GM12878 (cell line): ENCODE data around the gene MOGAT3. TPM values are rescaled to one million over a fixed set of nuclear protein-coding genes. Genes with fewer than 3 reads are reported as not detected.

Experiments
- ATAC-seq: fragments of 200-7000 bp; cut with Tn5 transposase; 3 replicates; pipeline ENCODE4 v1.9.1; 2020; ENCODE audit warnings: mild to moderate bottlenecking, moderate library complexity
- BruUV-seq: library from RNA; stranded (reverse); fragments of 400-500 nt; replicated peaks from 2 replicates; lab custom pipeline; 2021; lab: Mats Ljungman, UMichigan
- CTCF ChIA-PET: fragments of 300-600 bp; sonication (Branson Sonifier 250); formaldehyde crosslinking; extraction: SDS; loops from one replicate; lab custom pipeline; 2021; ENCODE audit warnings: inconsistent platforms; lab: Yijun Ruan, JAX
- POLR2A ChIA-PET: fragments of 350-600 bp; formaldehyde crosslinking; extraction: SDS; loops from one replicate; lab custom pipeline; 2021; ENCODE audit warnings: inconsistent platforms; lab: Charles Lee
- RAD21 ChIA-PET: fragments of 300-600 bp; sonication (Branson Sonifier 250); formaldehyde crosslinking; loops from one replicate; lab custom pipeline; 2023; ENCODE audit warnings: antibody characterized with exemption; ENCODE audit not compliant: unreplicated experiment; lab: Charles Lee
- SMC1A ChIA-PET: fragments of 300-600 bp; sonication (Branson Sonifier 250); formaldehyde crosslinking; loops from one replicate; lab custom pipeline; 2023; ENCODE audit not compliant: unreplicated experiment, uncharacterized antibody; lab: Charles Lee
- DNase-seq: peaks from one replicate; pipeline ENCODE4 v3.0.0-alpha.2; 2011; ENCODE audit warnings: low read depth, low spot score
- FAIRE-seq: peaks from 3 replicates; lab custom pipeline; 2011; peaks lifted over from hg19 to GRCh38; lab: Jason Lieb, UNC
- H2AFZ ChIP-seq: 2 replicates; pipeline ENCODE4 v1.6.0; 2011; ENCODE audit warnings: low read depth, low read length, control low read depth; ENCODE audit not compliant: control insufficient read depth
- H3K27ac ChIP-seq: 2 replicates; pipeline ENCODE4 v1.5.1; 2011; ENCODE audit warnings: control low read depth; ENCODE audit not compliant: control insufficient read depth, insufficient read depth
- H3K27me3 ChIP-seq, 2 experiments: replicated peaks in 1 of 2; 2 replicates each; pipeline versions ENCODE4 v1.6.0 to v1.6.1; 2011; ENCODE audit warnings: low read length in 1 of 2; ENCODE audit not compliant: control insufficient read depth in 2 of 2, insufficient read depth in 2 of 2
- H3K36me3 ChIP-seq, 2 experiments: 2 replicates each; pipeline ENCODE4 v1.5.1; 2011; ENCODE audit warnings: low read length in 1 of 2; ENCODE audit not compliant: control insufficient read depth in 2 of 2, insufficient read depth in 2 of 2
- H3K4me1 ChIP-seq: 2 replicates; pipeline ENCODE4 v1.6.1; 2011; ENCODE audit warnings: mild to moderate bottlenecking, low read length, moderate library complexity, mixed read lengths; ENCODE audit not compliant: control insufficient read depth, insufficient read depth
- H3K4me2 ChIP-seq: 2 replicates; pipeline ENCODE4 v1.6.0; 2011; ENCODE audit warnings: control low read depth; ENCODE audit not compliant: control insufficient read depth, insufficient read depth
- H3K4me3 ChIP-seq: fragments of 200-600 bp; sonication (generic); 2 replicates; pipeline ENCODE4 v1.5.1; 2016
- H3K79me2 ChIP-seq: 2 replicates; pipeline ENCODE4 v1.6.0; 2011; ENCODE audit warnings: low read length; ENCODE audit not compliant: control insufficient read depth, insufficient read depth
- H3K9ac ChIP-seq: 2 replicates; pipeline ENCODE4 v1.8.0; 2011; ENCODE audit warnings: low read length, control low read depth, mixed read lengths; ENCODE audit not compliant: control insufficient read depth, insufficient read depth
- H3K9me3 ChIP-seq: replicated peaks from 3 replicates; pipeline ENCODE4 v1.5.1; 2011; ENCODE audit warnings: mild to moderate bottlenecking, low read length; ENCODE audit not compliant: control insufficient read depth, insufficient read depth
- H4K20me1 ChIP-seq: 2 replicates; pipeline ENCODE4 v1.6.0; 2011; ENCODE audit not compliant: control insufficient read depth, insufficient read depth
- BCL11A ChIP-seq: IDR thresholded peaks from 2 replicates; pipeline ENCODE4 v1.6.1; 2011; ENCODE audit warnings: low read depth, low read length
- CHD1 ChIP-seq: IDR thresholded peaks from 2 replicates; pipeline ENCODE4 v1.6.1; 2012; ENCODE audit warnings: low read depth, low read length, improper control_type of control experiment
- CHD2 ChIP-seq: IDR thresholded peaks from 2 replicates; pipeline ENCODE4 v1.6.1; 2011; ENCODE audit warnings: low read depth, low read length, improper control_type of control experiment, borderline replicate concordance
- ETV6 ChIP-seq, 2 experiments: fragments of 450-650 bp in 1 of 2; IDR thresholded peaks in 1 of 2; conservative IDR thresholded peaks in 1 of 2; 2 replicates each; pipeline ENCODE4 v1.6.1; 2014; ENCODE audit warnings: antibody characterized with exemption in 1 of 2, borderline replicate concordance in 1 of 2, low read depth in 1 of 2, mild to moderate bottlenecking in 1 of 2, moderate library complexity in 1 of 2
- EZH2 ChIP-seq: IDR thresholded peaks from 2 replicates; pipeline ENCODE4 v1.6.1; 2012; ENCODE audit warnings: low read depth, mild to moderate bottlenecking, control low read depth, inconsistent platforms, low read length, borderline replicate concordance; ENCODE audit not compliant: control insufficient read depth
- FOXK2 ChIP-seq: fragments of 450-650 bp; IDR thresholded peaks from 2 replicates; pipeline ENCODE4 v1.6.1; 2017; ENCODE audit warnings: mild to moderate bottlenecking, moderate library complexity
- GATAD2B ChIP-seq: fragments of 450-650 bp; conservative IDR thresholded peaks from 2 replicates; pipeline ENCODE4 v1.6.1; 2017; ENCODE audit warnings: low read depth, mild to moderate bottlenecking, moderate library complexity
- IRF4 ChIP-seq: IDR thresholded peaks from 2 replicates; pipeline ENCODE4 v1.6.1; 2011; ENCODE audit warnings: low read depth, low read length
- KAT2A ChIP-seq: conservative IDR thresholded peaks from 2 replicates; pipeline ENCODE4 v1.6.1; 2011; ENCODE audit warnings: low read depth, low read length; ENCODE audit not compliant: control insufficient read depth
- MAX ChIP-seq: IDR thresholded peaks from 2 replicates; pipeline ENCODE4 v1.6.1; 2012; ENCODE audit warnings: low read depth, low read length, improper control_type of control experiment
- NBN ChIP-seq: fragments of 450-650 bp; IDR thresholded peaks from 2 replicates; pipeline ENCODE4 v1.6.1; 2016
- PAX5 ChIP-seq: IDR thresholded peaks from 2 replicates; pipeline ENCODE4 v1.6.1; 2011; ENCODE audit warnings: low read depth, low read length, borderline replicate concordance
- PML ChIP-seq: IDR thresholded peaks from 2 replicates; pipeline ENCODE4 v1.6.1; 2012; ENCODE audit warnings: low read length, inconsistent platforms
- RCOR1 ChIP-seq: conservative IDR thresholded peaks from 2 replicates; pipeline ENCODE4 v1.6.1; 2012; ENCODE audit warnings: low read depth, low read length, improper control_type of control experiment
- SMARCA5 ChIP-seq: fragments of 450-650 bp; IDR thresholded peaks from 2 replicates; pipeline ENCODE4 v1.6.1; 2017; ENCODE audit warnings: mild to moderate bottlenecking
- STAT1 ChIP-seq: fragments of 450-650 bp; conservative IDR thresholded peaks from 2 replicates; pipeline ENCODE4 v1.6.1; 2014; ENCODE audit warnings: antibody characterized with exemption, mild to moderate bottlenecking
- SUZ12 ChIP-seq: fragments of 200-600 bp; sonication (generic); IDR thresholded peaks from one replicate; pipeline ENCODE4 v1.6.1; 2018; ENCODE audit warnings: antibody characterized with exemption, mild to moderate bottlenecking; ENCODE audit not compliant: unreplicated experiment
- ZBTB11 ChIP-seq: fragments of 450-650 bp; formaldehyde crosslinking; IDR thresholded peaks from 2 replicates; pipeline ENCODE4 v1.5.0; 2022; ENCODE audit warnings: mild to moderate bottlenecking, missing genetic modification characterization
- ZNF207 ChIP-seq: fragments of 450-650 bp; IDR thresholded peaks from 2 replicates; pipeline ENCODE4 v1.6.1; 2014; ENCODE audit warnings: antibody characterized with exemption, mild to moderate bottlenecking, borderline replicate concordance
- WGBS: methylation state at CpG from one replicate; pipeline ENCODE4 v1.1.6; 2016; ENCODE audit warnings: low lambda C conversion rate; ENCODE audit not compliant: insufficient replicate concordance, insufficient coverage; ENCODE audit errors: missing lambda C conversion rate; 5-methylcytosine and 5-hydroxymethylcytosine counted together
- in situ Hi-C: fragments of 300-500 bp; cut with MboI; formaldehyde crosslinking; loops from 9 replicates; pipeline ENCODE4 v1.14.3; 2018; ENCODE audit warnings: mixed read lengths
- intact Hi-C: fragments of 100-400 bp; cut with micrococcal nuclease; formaldehyde crosslinking; loops from one replicate; pipeline ENCODE4 v1.14.2; 2022; ENCODE audit not compliant: unreplicated experiment
- polyA plus RNA-seq, 11 experiments: library from polyadenylated mRNA; depleted of rRNA in 4 of 11; unstranded in 6 of 11; stranded (reverse) in 5 of 11; fragments of >200 nt; fragmentation: Nextera tagmentation in 4 of 11; fragmentation: Illumina TruSeq in 1 of 11; extraction: Ambion mirVana in 4 of 11; extraction: Trizol in 1 of 11; gene quantifications; 1 replicate in 1 of 11; 2 replicates in 10 of 11; pipeline versions ENCODE4 v1.2.1 to v1.2.3, GENCODE V29; 2011 to 2016; ENCODE audit warnings: inconsistent platforms in 2 of 11, missing spikeins in 2 of 11, low read depth in 1 of 11
- total RNA-seq, 4 experiments: library from RNA; depleted of rRNA in 3 of 4; stranded (reverse); fragments of >200 nt in 3 of 4; fragmentation: Illumina TruSeq in 1 of 4; extraction: Trizol in 1 of 4; gene quantifications; 2 replicates each; pipeline versions ENCODE4 v1.2.1 to v1.2.3, GENCODE V29; 2013 to 2021
- TF ChIP-seq, protein P1 (sequence below): fragments of 450-650 bp; conservative IDR thresholded peaks from 2 replicates; pipeline ENCODE4 v1.6.1; 2017; ENCODE audit warnings: mild to moderate bottlenecking, moderate library complexity

Gene MOGAT3
- total and polyA plus RNA-seq, 10 of the 15 experiments (the other 5 are each of a cell fraction or from before 2014, with no cell fraction given): 0.11 TPM; not detected in 9

DNA sequence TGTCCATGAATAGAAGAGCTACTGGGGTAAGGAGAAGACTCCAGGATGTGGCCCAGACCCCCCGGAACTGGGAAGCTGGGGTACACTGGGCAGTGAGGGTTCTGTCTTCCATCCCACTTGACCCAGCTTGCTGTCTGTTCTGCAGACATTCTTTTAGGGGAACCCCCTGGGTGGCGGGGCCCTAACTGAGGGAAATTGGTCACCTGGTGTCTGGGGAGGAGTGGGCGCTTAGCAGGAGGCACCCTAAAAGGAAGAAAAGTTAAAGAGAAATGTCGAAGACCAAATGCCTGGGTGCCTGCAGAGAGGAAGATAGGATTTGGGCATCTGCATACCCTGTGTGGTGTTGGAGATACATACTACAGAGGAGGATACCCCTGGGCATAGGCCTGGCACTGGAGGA lies 45.5 kb downstream of the MOGAT3 start:
- no peaks in the 10 kb centered on the region for H4K20me1 ChIP-seq
- BruUV-seq: no TSS peak
- no peak overlapping the region for H2AFZ ChIP-seq
- in situ Hi-C loops (no loop called here), intact Hi-C loops (no loop called here)
- WGBS: 0% methylated on average over 4 of the region's 4 CpGs
- FAIRE-seq (peak; percentile 44), DNase-seq (no peak), ATAC-seq (peak; percentile 46)
- no peaks in the 10 kb centered on the region for H3K9me3 ChIP-seq
- POLR2A ChIA-PET: interaction anchor here (0.5 to 2.0 kb wide), 4 partner anchors 13 to 290 kb away, joined by 3 to 5 read pairs (median 4); no protein-coding TSS in a partner anchor
- H3K4me2 ChIP-seq: peak overlapping the region; percentile 79
- H3K27ac ChIP-seq: peak overlapping the region; percentile 65
- RAD21 ChIA-PET: interaction anchor here (0.6 to 3.8 kb wide), 6 partner anchors 12 to 460 kb away, joined by 3 to 18 read pairs (median 4); no protein-coding TSS in a partner anchor
- no peak for TF ChIP-seq EZH2
- no peak for TF ChIP-seq CHD2
- TF ChIP-seq CHD1: no peak
- no peak for TF ChIP-seq MAX
- TF ChIP-seq, protein P1, sequence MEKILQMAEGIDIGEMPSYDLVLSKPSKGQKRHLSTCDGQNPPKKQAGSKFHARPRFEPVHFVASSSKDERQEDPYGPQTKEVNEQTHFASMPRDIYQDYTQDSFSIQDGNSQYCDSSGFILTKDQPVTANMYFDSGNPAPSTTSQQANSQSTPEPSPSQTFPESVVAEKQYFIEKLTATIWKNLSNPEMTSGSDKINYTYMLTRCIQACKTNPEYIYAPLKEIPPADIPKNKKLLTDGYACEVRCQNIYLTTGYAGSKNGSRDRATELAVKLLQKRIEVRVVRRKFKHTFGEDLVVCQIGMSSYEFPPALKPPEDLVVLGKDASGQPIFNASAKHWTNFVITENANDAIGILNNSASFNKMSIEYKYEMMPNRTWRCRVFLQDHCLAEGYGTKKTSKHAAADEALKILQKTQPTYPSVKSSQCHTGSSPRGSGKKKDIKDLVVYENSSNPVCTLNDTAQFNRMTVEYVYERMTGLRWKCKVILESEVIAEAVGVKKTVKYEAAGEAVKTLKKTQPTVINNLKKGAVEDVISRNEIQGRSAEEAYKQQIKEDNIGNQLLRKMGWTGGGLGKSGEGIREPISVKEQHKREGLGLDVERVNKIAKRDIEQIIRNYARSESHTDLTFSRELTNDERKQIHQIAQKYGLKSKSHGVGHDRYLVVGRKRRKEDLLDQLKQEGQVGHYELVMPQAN: no peak
- no peak for TF ChIP-seq NBN
- no peak for TF ChIP-seq IRF4
- no peak for TF ChIP-seq ZNF207
- TF ChIP-seq PAX5: no peak
- no peak for TF ChIP-seq SUZ12
- TF ChIP-seq BCL11A: no peak
- TF ChIP-seq KAT2A: no peak
- no peak for TF ChIP-seq ETV6 (conservative IDR thresholded peaks at IDR 0.05 in 1 of 2, IDR thresholded peaks at IDR 0.05 in 1 of 2; ENCODE audit: borderline replicate concordance in 1 of 2, low read depth in 1 of 2)
- TF ChIP-seq GATAD2B: no peak
- TF ChIP-seq PML: no peak
- no peak for TF ChIP-seq RCOR1
- TF ChIP-seq FOXK2: no peak
- no peak for TF ChIP-seq STAT1
- no peak for TF ChIP-seq SMARCA5
- TF ChIP-seq ZBTB11 (CRISPR knock-in tag): no peak
- peaks cover 5 to 6% of the 10 kb centered on the region in 2 experiments; a peak in 3 of 4 replicates for H3K36me3 ChIP-seq
- peaks cover 9% of the 10 kb centered on the region for H3K79me2 ChIP-seq
- H3K9ac ChIP-seq: peak overlapping the region; percentile 82
- SMC1A ChIA-PET: interaction anchor here (1.0 kb wide), 1 partner anchor 11 kb away, joined by 3 read pairs; no protein-coding TSS in a partner anchor
- no peaks in the 10 kb centered on the region for H3K27me3 ChIP-seq
- CTCF ChIA-PET: interaction anchor here (0.6 to 7.8 kb wide), 6 partner anchors 10 to 29 kb away, joined by 3 to 112 read pairs (median 3); partner anchors contain the start of genes SERPINE1 and VGF
- H3K4me1 ChIP-seq: peaks cover 3% of the 10 kb centered on the region; the same call in 1 of the 2 replicates
- H3K4me3 ChIP-seq: peak overlapping the region; percentile 85
